A673 (cell line): ENCODE results near the gene TMEM273. TPM values are rescaled to one million over a fixed set of nuclear protein-coding genes. Genes with fewer than 3 reads are reported as not detected.

ENCODE experiments used
- BruUV-seq: library from RNA; stranded (reverse); fragments of 400-500 nt; replicated peaks from 2 replicates; lab custom pipeline; 2021; lab: Mats Ljungman, UMichigan
- CTCF ChIA-PET: fragments of 300-600 bp; sonication (Branson Sonifier 250); formaldehyde crosslinking; loops from one replicate; lab custom pipeline; 2022; ENCODE audit warnings: antibody characterized with exemption; lab: Charles Lee
- POLR2A ChIA-PET: fragments of 300-600 bp; sonication (Branson Sonifier 250); formaldehyde crosslinking; loops from one replicate; lab custom pipeline; 2022; ENCODE audit warnings: antibody characterized with exemption; ENCODE audit not compliant: low non-redundant PET; lab: Charles Lee
- DNase-seq: peaks from one replicate; pipeline ENCODE4 v3.0.0-alpha.2; 2015; ENCODE audit warnings: low spot score
- H3K27ac ChIP-seq: fragments of 200-600 bp; sonication (generic); 2 replicates; pipeline ENCODE4 v1.5.1; 2016; ENCODE audit warnings: mixed run types, low read depth, mild to moderate bottlenecking, mixed read lengths, antibody characterized with exemption, low read length; ENCODE audit not compliant: poor library complexity, severe bottlenecking
- H3K27me3 ChIP-seq: fragments of 200-600 bp; sonication (generic); replicated peaks from 2 replicates; pipeline ENCODE4 v1.6.1; 2017; ENCODE audit warnings: mixed run types, low read depth, mild to moderate bottlenecking, mixed read lengths, antibody characterized with exemption, low read length; ENCODE audit not compliant: insufficient read depth, poor library complexity
- H3K36me3 ChIP-seq: fragments of 200-600 bp; sonication (generic); 2 replicates; pipeline ENCODE4 v1.6.1; 2016; ENCODE audit warnings: mixed run types, mild to moderate bottlenecking, mixed read lengths, antibody characterized with exemption, low read length; ENCODE audit not compliant: insufficient read depth, poor library complexity, severe bottlenecking
- H3K4me1 ChIP-seq: fragments of 200-600 bp; sonication (generic); 2 replicates; pipeline ENCODE4 v1.6.1; 2017; ENCODE audit warnings: mixed run types, mild to moderate bottlenecking, mixed read lengths, antibody characterized with exemption, low read length; ENCODE audit not compliant: insufficient read depth, poor library complexity, severe bottlenecking
- H3K4me3 ChIP-seq: fragments of 200-600 bp; sonication (generic); 2 replicates; pipeline ENCODE4 v1.5.1; 2016; ENCODE audit warnings: low read depth, mixed run types, mild to moderate bottlenecking, mixed read lengths, low read length; ENCODE audit not compliant: poor library complexity, severe bottlenecking
- H3K9me3 ChIP-seq: fragments of 200-600 bp; sonication (generic); 2 replicates; pipeline ENCODE4 v1.6.1; 2016; ENCODE audit warnings: mixed run types, low read depth, mild to moderate bottlenecking, mixed read lengths, antibody characterized with exemption, low read length; ENCODE audit not compliant: poor library complexity, severe bottlenecking
- EZH2 ChIP-seq: fragments of 200-600 bp; sonication (generic); IDR thresholded peaks from 2 replicates; pipeline ENCODE4 v1.6.1; 2017; ENCODE audit warnings: borderline replicate concordance, low read depth, mild to moderate bottlenecking, mixed read lengths, antibody characterized with exemption, low read length; ENCODE audit not compliant: poor library complexity, severe bottlenecking
- intact Hi-C: fragments of 100-400 bp; cut with micrococcal nuclease; formaldehyde crosslinking; loops from one replicate; pipeline ENCODE4 v1.10.0; 2022; ENCODE audit not compliant: unreplicated experiment
- total RNA-seq: library from RNA; stranded (reverse); gene quantifications from 2 replicates; pipeline ENCODE4 v1.2.3, GENCODE V29; 2021
- TF ChIP-seq, protein P1 (sequence below): fragments of 300-800, 200-600 bp; sonication (generic); conservative IDR thresholded peaks from 2 replicates; pipeline ENCODE4 v1.5.1; 2017; ENCODE audit warnings: low read depth, mild to moderate bottlenecking, antibody characterized with exemption, low read length, moderate library complexity, mixed read lengths

Gene TMEM273
- total RNA-seq, 1 experiment from 2014 or later: not detected

DNA sequence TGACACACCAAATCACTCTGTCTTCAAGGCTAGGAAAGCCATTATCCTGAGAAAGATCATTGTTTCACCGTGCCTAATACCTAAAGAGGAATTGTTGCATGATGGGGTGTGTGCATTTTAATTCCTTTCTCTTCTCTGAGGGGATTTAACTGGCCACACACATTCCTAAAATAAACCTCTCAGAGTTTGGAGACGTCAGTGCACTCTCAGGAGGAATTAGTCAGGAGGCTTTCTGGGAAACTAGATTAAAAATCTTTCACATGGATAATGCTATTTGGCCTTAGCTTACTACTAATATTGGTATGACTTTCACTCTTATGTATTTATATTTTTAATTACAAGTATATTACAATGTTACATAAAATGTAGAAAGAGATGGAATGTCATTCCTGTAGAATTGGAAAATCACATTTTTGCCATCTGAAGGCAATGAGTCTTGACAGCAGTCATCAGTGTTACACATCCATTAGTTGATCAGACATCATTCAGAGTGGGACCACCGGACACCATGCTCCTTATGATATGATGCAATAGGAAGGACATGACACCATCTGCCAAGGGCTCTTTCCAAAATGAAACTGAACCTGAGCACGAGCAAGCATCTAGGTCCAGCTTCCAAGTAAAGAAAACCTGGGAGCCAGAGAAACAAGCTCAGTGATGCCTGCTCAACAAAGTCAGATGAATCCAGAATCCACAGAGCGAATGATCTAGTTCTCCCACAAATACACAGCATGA is 43.1 kb upstream of the TMEM273 start:
- no peak overlapping the region for H3K27ac ChIP-seq
- no peak for DNase-seq
- ChIA-PET CTCF (no interaction called here), POLR2A (no interaction called here)
- H3K9me3 ChIP-seq: no peaks in the 10 kb centered on the region
- no TSS peak for BruUV-seq
- H3K4me3 ChIP-seq: no peak overlapping the region
- intact Hi-C loops: no loop called here
- TF ChIP-seq, protein P1, sequence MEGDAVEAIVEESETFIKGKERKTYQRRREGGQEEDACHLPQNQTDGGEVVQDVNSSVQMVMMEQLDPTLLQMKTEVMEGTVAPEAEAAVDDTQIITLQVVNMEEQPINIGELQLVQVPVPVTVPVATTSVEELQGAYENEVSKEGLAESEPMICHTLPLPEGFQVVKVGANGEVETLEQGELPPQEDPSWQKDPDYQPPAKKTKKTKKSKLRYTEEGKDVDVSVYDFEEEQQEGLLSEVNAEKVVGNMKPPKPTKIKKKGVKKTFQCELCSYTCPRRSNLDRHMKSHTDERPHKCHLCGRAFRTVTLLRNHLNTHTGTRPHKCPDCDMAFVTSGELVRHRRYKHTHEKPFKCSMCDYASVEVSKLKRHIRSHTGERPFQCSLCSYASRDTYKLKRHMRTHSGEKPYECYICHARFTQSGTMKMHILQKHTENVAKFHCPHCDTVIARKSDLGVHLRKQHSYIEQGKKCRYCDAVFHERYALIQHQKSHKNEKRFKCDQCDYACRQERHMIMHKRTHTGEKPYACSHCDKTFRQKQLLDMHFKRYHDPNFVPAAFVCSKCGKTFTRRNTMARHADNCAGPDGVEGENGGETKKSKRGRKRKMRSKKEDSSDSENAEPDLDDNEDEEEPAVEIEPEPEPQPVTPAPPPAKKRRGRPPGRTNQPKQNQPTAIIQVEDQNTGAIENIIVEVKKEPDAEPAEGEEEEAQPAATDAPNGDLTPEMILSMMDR: no peak
- TF ChIP-seq EZH2: no peak
- no peaks in the 10 kb centered on the region for H3K27me3 ChIP-seq
- no peaks in the 10 kb centered on the region for H3K4me1 ChIP-seq
- H3K36me3 ChIP-seq: no peaks in the 10 kb centered on the region

DNA sequence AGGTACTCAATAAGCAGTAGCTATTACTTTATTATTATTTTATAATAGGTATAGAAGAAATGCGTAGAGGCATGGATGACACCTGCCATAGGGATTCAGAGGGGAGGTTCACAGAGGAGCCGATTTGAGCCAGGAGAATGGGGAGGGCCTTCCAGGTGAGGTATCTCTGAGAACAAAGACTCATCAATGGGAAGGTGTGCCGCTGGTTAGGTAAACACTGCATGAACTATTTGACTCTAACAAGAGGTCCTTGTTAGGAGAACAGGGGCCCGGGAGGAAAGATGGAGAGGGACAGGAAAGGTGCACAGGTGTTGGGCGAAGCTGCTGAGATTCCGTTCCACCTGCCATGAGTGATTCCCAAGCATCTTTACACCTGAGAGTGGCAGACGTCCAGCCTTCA is 41.8 kb upstream of the TMEM273 start:
- TF ChIP-seq EZH2: no peak
- TF ChIP-seq, protein P1: no peak
- ChIA-PET CTCF (no interaction called here), POLR2A (no interaction called here)
- intact Hi-C loops: no loop called here
- Histone ChIP-seq H3K27ac (no peak overlapping the region), H3K27me3 (no peaks in the 10 kb centered on the region), H3K4me1 (no peaks in the 10 kb centered on the region), H3K4me3 (no peak overlapping the region), H3K9me3 (no peaks in the 10 kb centered on the region), H3K36me3 (no peaks in the 10 kb centered on the region)
- no peak for DNase-seq
- no TSS peak for BruUV-seq

DNA sequence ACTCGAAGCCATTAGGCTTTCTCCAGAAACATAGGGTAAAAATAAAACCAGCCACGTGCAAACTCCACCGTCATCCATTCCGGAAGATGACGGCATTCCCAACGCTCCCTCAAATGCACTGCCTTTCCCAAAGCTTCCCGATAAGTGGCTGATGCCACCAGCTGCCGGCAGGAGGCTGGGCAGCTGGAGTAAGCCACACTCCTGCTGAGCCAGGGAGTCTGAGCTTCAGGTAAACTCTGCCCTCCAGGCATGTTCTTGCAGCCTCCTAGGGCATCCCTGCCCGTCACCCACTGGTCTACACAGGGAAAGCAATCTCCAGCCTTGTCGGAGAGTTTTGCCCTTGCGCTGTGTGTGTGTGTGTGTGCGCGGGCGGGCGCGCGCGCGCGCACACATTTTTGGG is 40.5 kb upstream of the TMEM273 start:
- ChIA-PET CTCF (no interaction called here), POLR2A (no interaction called here)
- no peaks in the 10 kb centered on the region for H3K4me1 ChIP-seq
- DNase-seq: no peak
- H3K4me3 ChIP-seq: no peak overlapping the region
- H3K27ac ChIP-seq: no peak overlapping the region
- no peaks in the 10 kb centered on the region for H3K27me3 ChIP-seq
- TF ChIP-seq EZH2: no peak
- TF ChIP-seq, protein P1: no peak
- H3K9me3 ChIP-seq: no peaks in the 10 kb centered on the region
- BruUV-seq: no TSS peak
- H3K36me3 ChIP-seq: no peaks in the 10 kb centered on the region
- intact Hi-C loops: no loop called here
